PC-9 (cell line): Measurements from ENCODE around the gene GRIA1.

Experiments used
- EZH2 ChIP-seq: fragments of 200-600 bp; sonication (generic); IDR thresholded peaks from 2 replicates; pipeline ENCODE4 v1.8.0; 2017; ENCODE audit warnings: antibody characterized with exemption, low read depth
- TF ChIP-seq, protein P1 (sequence below): fragments of 200-600 bp; sonication (generic); conservative IDR thresholded peaks from 2 replicates; pipeline ENCODE4 v1.6.1; 2017; ENCODE audit warnings: mixed run types, antibody characterized with exemption, mild to moderate bottlenecking, moderate library complexity

DNA sequence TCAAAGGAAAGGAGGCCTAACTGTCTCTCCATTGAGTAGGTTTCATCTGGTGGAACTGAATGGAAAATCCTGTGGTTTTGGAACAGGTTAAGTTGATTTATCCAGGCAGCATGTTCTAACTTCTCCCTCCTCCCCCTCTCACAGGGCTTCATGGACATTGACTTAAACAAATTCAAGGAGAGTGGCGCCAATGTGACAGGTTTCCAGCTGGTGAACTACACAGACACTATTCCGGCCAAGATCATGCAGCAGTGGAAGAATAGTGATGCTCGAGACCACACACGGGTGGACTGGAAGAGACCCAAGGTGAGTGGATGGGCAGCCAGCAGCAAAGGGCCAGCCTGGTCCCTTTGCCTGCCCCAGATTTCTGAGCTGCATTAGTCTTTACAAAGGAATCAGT lies 183.9 kb downstream of the GRIA1 start:
- no peak for TF ChIP-seq EZH2
- TF ChIP-seq, protein P1, sequence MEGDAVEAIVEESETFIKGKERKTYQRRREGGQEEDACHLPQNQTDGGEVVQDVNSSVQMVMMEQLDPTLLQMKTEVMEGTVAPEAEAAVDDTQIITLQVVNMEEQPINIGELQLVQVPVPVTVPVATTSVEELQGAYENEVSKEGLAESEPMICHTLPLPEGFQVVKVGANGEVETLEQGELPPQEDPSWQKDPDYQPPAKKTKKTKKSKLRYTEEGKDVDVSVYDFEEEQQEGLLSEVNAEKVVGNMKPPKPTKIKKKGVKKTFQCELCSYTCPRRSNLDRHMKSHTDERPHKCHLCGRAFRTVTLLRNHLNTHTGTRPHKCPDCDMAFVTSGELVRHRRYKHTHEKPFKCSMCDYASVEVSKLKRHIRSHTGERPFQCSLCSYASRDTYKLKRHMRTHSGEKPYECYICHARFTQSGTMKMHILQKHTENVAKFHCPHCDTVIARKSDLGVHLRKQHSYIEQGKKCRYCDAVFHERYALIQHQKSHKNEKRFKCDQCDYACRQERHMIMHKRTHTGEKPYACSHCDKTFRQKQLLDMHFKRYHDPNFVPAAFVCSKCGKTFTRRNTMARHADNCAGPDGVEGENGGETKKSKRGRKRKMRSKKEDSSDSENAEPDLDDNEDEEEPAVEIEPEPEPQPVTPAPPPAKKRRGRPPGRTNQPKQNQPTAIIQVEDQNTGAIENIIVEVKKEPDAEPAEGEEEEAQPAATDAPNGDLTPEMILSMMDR, result no peak
